ENCODE results near the gene MFGE8. TPM values are rescaled to one million over a fixed set of nuclear protein-coding genes. Genes with fewer than 3 reads are reported as not detected.

The MFGE8 gene
- total RNA-seq, 2 donors from 2014 or later: 284 to 598 TPM

- no peak for DNase-seq
- no peak overlapping the region for H3K4me3 Mint-ChIP-seq
- no peak overlapping the region for H3K27ac Mint-ChIP-seq
- Histone ChIP-seq H3K9ac (ENCODE audit: extremely low read depth, low read length, poor library complexity, severe bottlenecking) (no peak overlapping the region), H3K4me1 (ENCODE audit: control insufficient read depth, insufficient read depth, low read length) (no peaks in the 10 kb centered on the region), H3K4me3 (ENCODE audit: low read length) (no peak overlapping the region), H3K27ac (ENCODE audit: low read depth, low read length) (no peak overlapping the region), H3K27me3 (ENCODE audit: control insufficient read depth, insufficient read depth, low read length, poor library complexity, severe bottlenecking) (no peaks in the 10 kb centered on the region), H3K9me3 (ENCODE audit: control insufficient read depth, low read length) (no peaks in the 10 kb centered on the region), H3K36me3 (ENCODE audit: control insufficient read depth, insufficient read depth, low read length) (peaks cover 71% of the 10 kb centered on the region)
- WGBS, 2 experiments (ENCODE audit: insufficient coverage in 1 of 2, insufficient read length in 1 of 2): 97 to 98% methylated on average over 5 to 7 of the region's 7 CpGs
- H3K27me3 Mint-ChIP-seq (ENCODE audit: insufficient read depth): no peaks in the 10 kb centered on the region
- H3K36me3 Mint-ChIP-seq (ENCODE audit: low read depth): peaks cover 89% of the 10 kb centered on the region
- peaks cover 22% of the 10 kb centered on the region for H3K4me1 Mint-ChIP-seq
- TF ChIP-seq CTCF (conservative IDR thresholded peaks at IDR 0.05): no peak
- H3K9me3 Mint-ChIP-seq: no peaks in the 10 kb centered on the region
These were observed 6.6 kb downstream of the MFGE8 start for GRCh38 chr15:88906551-88906950.

- H3K27ac ChIP-seq (ENCODE audit: low read depth, low read length): no peak overlapping the region
These were observed 7.0 kb downstream of the MFGE8 start for GRCh38 chr15:88906130-88906529.

GRCh38 chr15:88905576-88905975 lies 7.6 kb downstream of the MFGE8 start:
- no peak overlapping the region for H3K9ac ChIP-seq (ENCODE audit: extremely low read depth, low read length, poor library complexity, severe bottlenecking)
- Mint-ChIP-seq H3K36me3 (ENCODE audit: low read depth) (peaks cover 93% of the 10 kb centered on the region), H3K27ac (no peak overlapping the region), H3K4me3 (no peak overlapping the region), H3K9me3 (no peaks in the 10 kb centered on the region), H3K27me3 (ENCODE audit: insufficient read depth) (no peaks in the 10 kb centered on the region), H3K4me1 (peaks cover 16% of the 10 kb centered on the region)
- no peak overlapping the region for H3K4me3 ChIP-seq (ENCODE audit: low read length)
- TF ChIP-seq CTCF (conservative IDR thresholded peaks at IDR 0.05): no peak
- peaks cover 81% of the 10 kb centered on the region for H3K36me3 ChIP-seq (ENCODE audit: control insufficient read depth, insufficient read depth, low read length)
- no peak overlapping the region for H3K27ac ChIP-seq (ENCODE audit: low read depth, low read length)
- no peaks in the 10 kb centered on the region for H3K27me3 ChIP-seq (ENCODE audit: control insufficient read depth, insufficient read depth, low read length, poor library complexity, severe bottlenecking)
- 95% methylated on average over 9 to 11 of the region's 11 CpGs for WGBS, 2 experiments (ENCODE audit: insufficient coverage in 1 of 2, insufficient read length in 1 of 2)
- no peak for DNase-seq
- H3K9me3 ChIP-seq (ENCODE audit: control insufficient read depth, low read length): no peaks in the 10 kb centered on the region
- no peaks in the 10 kb centered on the region for H3K4me1 ChIP-seq (ENCODE audit: control insufficient read depth, insufficient read depth, low read length)

More at GRCh38 chr15:88906130-88906529, 7.0 kb downstream of the MFGE8 start:
- Histone ChIP-seq H3K9me3 (ENCODE audit: control insufficient read depth, low read length) (no peaks in the 10 kb centered on the region), H3K4me1 (ENCODE audit: control insufficient read depth, insufficient read depth, low read length) (no peaks in the 10 kb centered on the region), H3K9ac (ENCODE audit: extremely low read depth, low read length, poor library complexity, severe bottlenecking) (no peak overlapping the region), H3K27me3 (ENCODE audit: control insufficient read depth, insufficient read depth, low read length, poor library complexity, severe bottlenecking) (no peaks in the 10 kb centered on the region), H3K36me3 (ENCODE audit: control insufficient read depth, insufficient read depth, low read length) (peaks cover 75% of the 10 kb centered on the region), H3K4me3 (ENCODE audit: low read length) (no peak overlapping the region)
- H3K4me1 Mint-ChIP-seq: peaks cover 22% of the 10 kb centered on the region
- no peak for TF ChIP-seq CTCF (conservative IDR thresholded peaks at IDR 0.05)
- no peak for DNase-seq
- H3K27me3 Mint-ChIP-seq (ENCODE audit: insufficient read depth): no peaks in the 10 kb centered on the region
- H3K36me3 Mint-ChIP-seq (ENCODE audit: low read depth): peaks cover 92% of the 10 kb centered on the region
- 93 to 100% methylated on average over 1 of the region's 1 CpG for WGBS, 2 experiments (ENCODE audit: insufficient coverage in 1 of 2, insufficient read length in 1 of 2)
- no peak overlapping the region for H3K4me3 Mint-ChIP-seq
- no peaks in the 10 kb centered on the region for H3K9me3 Mint-ChIP-seq
- no peak overlapping the region for H3K27ac Mint-ChIP-seq
